BLaER1 (cell line): ENCODE data around the gene METTL25.

Experiments
- H3K27ac ChIP-seq: shearing (Covaris generic); formaldehyde crosslinking; 2 replicates; pipeline ENCODE4 v1.8.1; 2022
- H3K27me3 ChIP-seq: shearing (Covaris generic); formaldehyde crosslinking; 2 replicates; pipeline ENCODE4 v1.8.1; 2022
- H3K36me3 ChIP-seq: shearing (Covaris generic); formaldehyde crosslinking; 2 replicates; pipeline ENCODE4 v1.8.1; 2022
- H3K4me1 ChIP-seq: shearing (Covaris generic); formaldehyde crosslinking; 2 replicates; pipeline ENCODE4 v1.8.1; 2022
- H3K4me2 ChIP-seq: shearing (Covaris generic); formaldehyde crosslinking; 2 replicates; pipeline ENCODE4 v1.8.1; 2022
- H3K4me3 ChIP-seq: shearing (Covaris generic); formaldehyde crosslinking; 2 replicates; pipeline ENCODE4 v1.8.1; 2022
- H3K9ac ChIP-seq: shearing (Covaris generic); formaldehyde crosslinking; 2 replicates; pipeline ENCODE4 v1.8.1; 2022
- H3K9me3 ChIP-seq: shearing (Covaris generic); formaldehyde crosslinking; 2 replicates; pipeline ENCODE4 v1.8.1; 2022
- H4K20me1 ChIP-seq: shearing (Covaris generic); formaldehyde crosslinking; 2 replicates; pipeline ENCODE4 v1.8.1; 2022
- Cebpa-rat ChIP-seq: shearing (Covaris generic); IDR thresholded peaks from 2 replicates; pipeline ENCODE4 v1.8.1; 2022

METTL25 gene

GRCh38 chr12:82456633-82457032, 98.3 kb downstream of the METTL25 start:
- Histone ChIP-seq H3K9ac (no peak overlapping the region), H3K4me3 (no peak overlapping the region), H3K36me3 (no peaks in the 10 kb centered on the region), H4K20me1 (no peaks in the 10 kb centered on the region), H3K27ac (no peak overlapping the region), H3K4me2 (no peak overlapping the region), H3K4me1 (peaks cover 5% of the 10 kb centered on the region; the same call in 1 of the 2 replicates), H3K27me3 (no peaks in the 10 kb centered on the region), H3K9me3 (no peaks in the 10 kb centered on the region)
- TF ChIP-seq Cebpa-rat = no peak

- Histone ChIP-seq H3K27ac (no peak overlapping the region), H3K9me3 (no peaks in the 10 kb centered on the region), H3K4me1 (peaks cover 5% of the 10 kb centered on the region; the same call in 1 of the 2 replicates), H4K20me1 (no peaks in the 10 kb centered on the region), H3K27me3 (no peaks in the 10 kb centered on the region), H3K36me3 (no peaks in the 10 kb centered on the region), H3K4me2 (no peak overlapping the region), H3K9ac (no peak overlapping the region), H3K4me3 (no peak overlapping the region)
- no peak for TF ChIP-seq Cebpa-rat
Observed at GRCh38 chr12:82458101-82458500, 99.8 kb downstream of the METTL25 start.

GRCh38 chr12:82461393-82461792, 103.1 kb downstream of the METTL25 start:
- TF ChIP-seq Cebpa-rat = no peak
- H3K27ac ChIP-seq = no peak overlapping the region

GRCh38 chr12:82461836-82462235, 103.5 kb downstream of the METTL25 start:
- Histone ChIP-seq H3K4me2 (no peak overlapping the region), H3K27ac (no peak overlapping the region), H4K20me1 (no peaks in the 10 kb centered on the region), H3K9me3 (no peaks in the 10 kb centered on the region), H3K4me1 (no peaks in the 10 kb centered on the region), H3K9ac (no peak overlapping the region), H3K36me3 (no peaks in the 10 kb centered on the region), H3K27me3 (no peaks in the 10 kb centered on the region), H3K4me3 (no peak overlapping the region)
- no peak for TF ChIP-seq Cebpa-rat

More at GRCh38 chr12:82461393-82461792, 103.1 kb downstream of the METTL25 start:
- Histone ChIP-seq H3K4me2 (no peak overlapping the region), H3K4me3 (no peak overlapping the region), H3K27me3 (no peaks in the 10 kb centered on the region), H3K9ac (no peak overlapping the region), H3K36me3 (no peaks in the 10 kb centered on the region), H4K20me1 (no peaks in the 10 kb centered on the region), H3K9me3 (no peaks in the 10 kb centered on the region), H3K4me1 (no peaks in the 10 kb centered on the region)

GRCh38 chr12:82468563-82468962, 110.2 kb downstream of the METTL25 start:
- H3K36me3 ChIP-seq = no peaks in the 10 kb centered on the region
- no peak overlapping the region for H3K4me2 ChIP-seq
- no peak overlapping the region for H3K4me3 ChIP-seq
- no peaks in the 10 kb centered on the region for H4K20me1 ChIP-seq
- peaks cover 10% of the 10 kb centered on the region for H3K9me3 ChIP-seq
- no peaks in the 10 kb centered on the region for H3K4me1 ChIP-seq
- H3K27ac ChIP-seq = no peak overlapping the region
- no peak overlapping the region for H3K9ac ChIP-seq
- no peaks in the 10 kb centered on the region for H3K27me3 ChIP-seq
- TF ChIP-seq Cebpa-rat = no peak

DNA sequence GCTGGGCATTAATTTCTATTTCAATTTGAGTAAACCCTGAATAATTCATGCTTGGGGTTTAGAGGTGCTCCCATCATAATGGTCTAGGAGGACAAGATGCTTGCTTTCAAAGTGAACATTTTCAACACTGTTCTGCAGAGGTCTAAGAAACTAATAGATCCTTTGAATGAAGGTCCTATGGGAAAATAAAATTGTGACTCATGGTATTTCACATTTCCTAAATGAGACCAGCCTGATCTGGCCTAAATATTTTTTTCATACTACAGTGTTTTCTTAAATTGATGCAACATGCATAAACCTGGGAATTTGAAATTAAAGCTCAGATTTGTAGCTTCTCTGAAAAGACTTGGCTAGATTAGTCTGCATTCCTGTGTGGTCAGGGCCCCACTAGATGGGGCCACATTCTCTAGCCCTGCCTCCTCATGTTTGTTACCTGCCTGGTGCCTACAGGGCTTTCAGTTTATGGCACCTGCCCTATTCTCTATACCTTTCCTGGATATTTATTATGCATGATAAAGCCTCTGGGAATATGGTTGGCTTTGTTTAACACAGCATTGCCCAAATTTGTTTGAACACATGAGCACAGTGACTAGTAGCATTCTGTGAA, 112.7 kb downstream of the METTL25 start:
- H3K4me1 ChIP-seq = no peaks in the 10 kb centered on the region
- no peak overlapping the region for H3K4me2 ChIP-seq
- no peaks in the 10 kb centered on the region for H3K36me3 ChIP-seq
- H3K27ac ChIP-seq = no peak overlapping the region
- H3K9ac ChIP-seq = no peak overlapping the region
- H4K20me1 ChIP-seq = no peaks in the 10 kb centered on the region
- peaks cover 10% of the 10 kb centered on the region for H3K9me3 ChIP-seq
- TF ChIP-seq Cebpa-rat = no peak
- no peaks in the 10 kb centered on the region for H3K27me3 ChIP-seq
- no peak overlapping the region for H3K4me3 ChIP-seq

DNA sequence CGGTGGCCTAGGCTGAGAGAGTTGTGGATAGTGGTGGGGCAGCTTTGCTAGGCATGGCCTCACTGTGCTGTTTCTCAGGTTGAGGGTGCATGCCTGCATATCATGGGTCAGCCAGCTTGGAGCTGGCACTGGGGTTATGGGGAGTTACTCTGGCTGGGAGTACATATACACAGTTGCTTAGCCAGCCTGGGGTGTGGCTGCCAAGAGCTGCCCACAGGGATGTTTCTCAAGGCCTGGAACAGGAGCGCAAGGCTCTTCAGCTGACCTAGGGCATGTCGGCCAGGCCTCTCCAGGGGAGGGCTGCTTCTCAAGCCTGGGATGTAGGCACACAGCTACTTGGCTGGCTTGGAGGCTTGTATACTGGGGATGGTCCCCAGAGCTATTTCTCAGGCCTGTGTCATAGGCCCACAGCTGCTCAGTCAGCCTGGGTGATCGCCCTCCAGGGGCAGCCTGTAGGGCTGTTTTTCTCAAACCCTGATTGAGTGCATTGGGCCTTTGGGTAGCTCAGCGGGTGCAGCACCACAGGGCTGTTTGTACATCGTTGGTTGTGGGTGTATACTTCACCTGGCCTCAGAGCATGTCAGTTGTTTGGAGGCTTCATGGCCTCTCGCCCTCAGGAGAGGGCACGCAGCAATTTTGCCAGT, 114.9 kb downstream of the METTL25 start:
- no peaks in the 10 kb centered on the region for H3K27me3 ChIP-seq
- H3K27ac ChIP-seq = no peak overlapping the region
- TF ChIP-seq Cebpa-rat = no peak
- H3K4me3 ChIP-seq = no peak overlapping the region
- no peaks in the 10 kb centered on the region for H3K36me3 ChIP-seq
- peaks cover 10% of the 10 kb centered on the region for H3K9me3 ChIP-seq
- no peaks in the 10 kb centered on the region for H4K20me1 ChIP-seq
- no peaks in the 10 kb centered on the region for H3K4me1 ChIP-seq
- H3K9ac ChIP-seq = no peak overlapping the region
- H3K4me2 ChIP-seq = no peak overlapping the region

GRCh38 chr12:82474181-82474797, 116.0 kb downstream of the METTL25 start:
- Histone ChIP-seq H3K4me2 (no peak overlapping the region), H3K36me3 (no peaks in the 10 kb centered on the region), H3K27me3 (no peaks in the 10 kb centered on the region), H4K20me1 (no peaks in the 10 kb centered on the region), H3K9me3 (peaks cover 10% of the 10 kb centered on the region), H3K4me3 (no peak overlapping the region), H3K4me1 (no peaks in the 10 kb centered on the region), H3K9ac (no peak overlapping the region), H3K27ac (no peak overlapping the region)
- TF ChIP-seq Cebpa-rat = no peak

- TF ChIP-seq Cebpa-rat = no peak
- H3K9me3 ChIP-seq = peaks cover 10% of the 10 kb centered on the region
- H3K27ac ChIP-seq = no peak overlapping the region
- H3K4me3 ChIP-seq = no peak overlapping the region
- no peaks in the 10 kb centered on the region for H3K36me3 ChIP-seq
- H4K20me1 ChIP-seq = no peaks in the 10 kb centered on the region
- H3K4me2 ChIP-seq = no peak overlapping the region
- H3K9ac ChIP-seq = no peak overlapping the region
- H3K4me1 ChIP-seq = no peaks in the 10 kb centered on the region
- no peaks in the 10 kb centered on the region for H3K27me3 ChIP-seq
Observed at GRCh38 chr12:82474798-82475184, 116.5 kb downstream of the METTL25 start.

- no peak overlapping the region for H3K4me2 ChIP-seq
- no peak overlapping the region for H3K4me3 ChIP-seq
Observed at GRCh38 chr12:82475211-82475610, 116.9 kb downstream of the METTL25 start.

More at GRCh38 chr12:82475211-82475610, 116.9 kb downstream of the METTL25 start:
- H4K20me1 ChIP-seq = no peaks in the 10 kb centered on the region
- peaks cover 10% of the 10 kb centered on the region for H3K9me3 ChIP-seq
- no peaks in the 10 kb centered on the region for H3K27me3 ChIP-seq
- no peaks in the 10 kb centered on the region for H3K36me3 ChIP-seq
- no peaks in the 10 kb centered on the region for H3K4me1 ChIP-seq
- TF ChIP-seq Cebpa-rat = no peak
- H3K9ac ChIP-seq = no peak overlapping the region
- H3K27ac ChIP-seq = no peak overlapping the region
